Suprapubic skin (tissue), 4 donors: ENCODE measurements around the gene ALCAM. TPM values are rescaled to one million over a fixed set of nuclear protein-coding genes. Genes with fewer than 3 reads are reported as not detected.

Experiments used
- DNase-seq, 2 donors: peaks; one replicate each; pipeline ENCODE4 v3.0.0-alpha.2; 2019; ENCODE audit warnings: low spot score in 2 of 2
- H3K27ac ChIP-seq: fragments of 200-600 bp; sonication (generic); one replicate; pipeline ENCODE4 v1.5.1; 2019
- H3K27me3 ChIP-seq: fragments of 200-600 bp; sonication (generic); one replicate; pipeline ENCODE4 v1.5.1; 2019
- H3K36me3 ChIP-seq: fragments of 200-600 bp; sonication (generic); one replicate; pipeline ENCODE4 v1.5.1; 2019
- H3K4me1 ChIP-seq: fragments of 200-600 bp; sonication (generic); one replicate; pipeline ENCODE4 v1.5.1; 2019
- H3K4me3 ChIP-seq: fragments of 200-600 bp; sonication (generic); one replicate; pipeline ENCODE4 v1.5.1; 2019; ENCODE audit warnings: mild to moderate bottlenecking
- H3K9me3 ChIP-seq: fragments of 200-600 bp; sonication (generic); one replicate; pipeline ENCODE4 v1.5.1; 2019
- EP300 ChIP-seq: sonication (generic); formaldehyde crosslinking; IDR thresholded peaks from one replicate; pipeline ENCODE4 v1.6.1; 2017; ENCODE audit warnings: antibody characterized with exemption
- POLR2A ChIP-seq, 2 donors: fragments of 450-650 bp; IDR thresholded peaks; one replicate each; pipeline ENCODE4 v1.6.1; 2017; ENCODE audit warnings: antibody characterized with exemption in 2 of 2, mild to moderate bottlenecking in 2 of 2, moderate library complexity in 2 of 2
- POLR2AphosphoS5 ChIP-seq, 3 donors: sonication (generic); formaldehyde crosslinking; IDR thresholded peaks; one replicate each; pipeline ENCODE4 v1.6.1; 2017; ENCODE audit warnings: antibody characterized with exemption in 3 of 3
- WGBS: methylation state at CpG from one replicate; pipeline ENCODE4 v1.1.5; 2018; 5-methylcytosine and 5-hydroxymethylcytosine counted together
- total RNA-seq, 4 donors: library from RNA; depleted of rRNA; stranded (reverse); fragments of >200 nt; gene quantifications; one replicate each; pipeline ENCODE4 v1.1.0, GENCODE V29; 2016
- TF ChIP-seq, protein P1 (sequence below), 2 donors: fragments of 200-600 bp in 1 of 2; fragments of 450-650 bp in 1 of 2; sonication (generic) in 1 of 2; IDR thresholded peaks; one replicate each; pipeline ENCODE4 v1.5.1; 2016 to 2019; ENCODE audit warnings: antibody characterized with exemption in 2 of 2, mild to moderate bottlenecking in 1 of 2, moderate library complexity in 1 of 2

Gene ALCAM
- total RNA-seq, 4 donors from 2014 or later = 27.6 to 65.5 (median 42.1) TPM

DNA sequence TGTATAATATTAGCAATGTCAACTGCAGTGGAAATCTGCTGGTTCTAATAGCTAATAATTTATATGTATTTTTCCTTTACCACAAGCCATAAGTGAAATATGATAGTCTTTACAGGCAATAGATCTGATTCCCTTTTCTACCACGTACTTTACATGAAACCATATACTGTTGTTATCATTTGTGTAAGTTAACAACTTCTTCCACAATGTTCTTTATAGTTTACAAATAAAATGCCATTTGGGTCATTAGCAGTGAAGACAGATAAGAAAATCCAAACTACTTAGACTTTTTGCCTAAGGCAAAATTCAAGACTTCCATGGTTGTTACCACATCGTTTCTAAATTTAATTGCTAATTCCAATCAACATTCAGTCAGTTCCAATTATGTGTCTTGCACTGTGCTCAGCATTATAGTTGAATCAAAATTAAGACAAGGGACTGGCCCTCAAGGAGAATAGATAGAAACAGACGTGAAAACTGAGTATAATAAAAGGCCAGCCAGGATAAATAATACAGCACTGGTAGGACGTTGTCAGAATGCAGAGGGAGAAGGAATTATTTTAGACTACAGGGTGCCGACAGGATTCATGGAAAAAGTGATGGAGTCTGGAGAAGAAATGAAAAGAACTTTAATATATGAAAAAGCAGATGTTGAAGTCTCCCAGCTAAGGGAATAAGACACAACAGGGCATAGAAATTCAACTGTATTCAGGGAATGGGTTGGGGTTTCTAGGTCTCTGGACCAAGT, 249.8 kb downstream of the ALCAM start:
- TF ChIP-seq POLR2AphosphoS5 (IDR thresholded peaks at IDR 0.05) (no peak), POLR2A (IDR thresholded peaks at IDR 0.05) (no peak), EP300 (no peak)
- TF ChIP-seq, protein P1, sequence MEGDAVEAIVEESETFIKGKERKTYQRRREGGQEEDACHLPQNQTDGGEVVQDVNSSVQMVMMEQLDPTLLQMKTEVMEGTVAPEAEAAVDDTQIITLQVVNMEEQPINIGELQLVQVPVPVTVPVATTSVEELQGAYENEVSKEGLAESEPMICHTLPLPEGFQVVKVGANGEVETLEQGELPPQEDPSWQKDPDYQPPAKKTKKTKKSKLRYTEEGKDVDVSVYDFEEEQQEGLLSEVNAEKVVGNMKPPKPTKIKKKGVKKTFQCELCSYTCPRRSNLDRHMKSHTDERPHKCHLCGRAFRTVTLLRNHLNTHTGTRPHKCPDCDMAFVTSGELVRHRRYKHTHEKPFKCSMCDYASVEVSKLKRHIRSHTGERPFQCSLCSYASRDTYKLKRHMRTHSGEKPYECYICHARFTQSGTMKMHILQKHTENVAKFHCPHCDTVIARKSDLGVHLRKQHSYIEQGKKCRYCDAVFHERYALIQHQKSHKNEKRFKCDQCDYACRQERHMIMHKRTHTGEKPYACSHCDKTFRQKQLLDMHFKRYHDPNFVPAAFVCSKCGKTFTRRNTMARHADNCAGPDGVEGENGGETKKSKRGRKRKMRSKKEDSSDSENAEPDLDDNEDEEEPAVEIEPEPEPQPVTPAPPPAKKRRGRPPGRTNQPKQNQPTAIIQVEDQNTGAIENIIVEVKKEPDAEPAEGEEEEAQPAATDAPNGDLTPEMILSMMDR (IDR thresholded peaks at IDR 0.05) = no peak
- Histone ChIP-seq H3K27ac (no peak overlapping the region), H3K4me1 (no peaks in the 10 kb centered on the region), H3K27me3 (no peaks in the 10 kb centered on the region), H3K36me3 (no peaks in the 10 kb centered on the region), H3K9me3 (no peaks in the 10 kb centered on the region), H3K4me3 (no peak overlapping the region)
- no peak for DNase-seq
- WGBS = 43% methylated on average over 5 of the region's 5 CpGs

DNA sequence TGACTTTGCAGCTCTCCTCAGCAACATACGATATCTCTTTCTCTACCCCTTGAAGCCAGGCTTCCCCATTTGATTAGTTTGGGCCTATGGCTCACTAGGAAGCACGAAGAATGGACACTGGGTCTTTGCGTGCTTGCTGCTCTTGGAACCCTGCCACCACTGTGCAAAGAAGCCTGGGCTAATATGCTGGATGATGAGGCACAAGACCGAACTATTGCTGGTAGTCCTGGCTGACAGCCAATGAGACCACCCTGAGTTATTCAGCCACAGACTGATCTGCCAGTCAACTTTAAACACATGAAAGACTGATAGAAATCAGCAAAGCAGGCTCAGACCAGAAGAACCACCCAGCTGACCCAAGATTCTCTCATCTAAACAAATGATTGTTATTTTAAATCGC, 251.8 kb downstream of the ALCAM start:
- TF ChIP-seq POLR2AphosphoS5 (IDR thresholded peaks at IDR 0.05) (no peak), EP300 (no peak), POLR2A (IDR thresholded peaks at IDR 0.05) (no peak)
- TF ChIP-seq, protein P1 (IDR thresholded peaks at IDR 0.05) = no peak
- H3K9me3 ChIP-seq = no peaks in the 10 kb centered on the region
- H3K4me1 ChIP-seq = no peaks in the 10 kb centered on the region
- no peak for DNase-seq
- no peaks in the 10 kb centered on the region for H3K27me3 ChIP-seq
- H3K4me3 ChIP-seq = no peak overlapping the region
- no peaks in the 10 kb centered on the region for H3K36me3 ChIP-seq
- H3K27ac ChIP-seq = no peak overlapping the region
- WGBS = 84% methylated on average over 5 of the region's 5 CpGs

DNA sequence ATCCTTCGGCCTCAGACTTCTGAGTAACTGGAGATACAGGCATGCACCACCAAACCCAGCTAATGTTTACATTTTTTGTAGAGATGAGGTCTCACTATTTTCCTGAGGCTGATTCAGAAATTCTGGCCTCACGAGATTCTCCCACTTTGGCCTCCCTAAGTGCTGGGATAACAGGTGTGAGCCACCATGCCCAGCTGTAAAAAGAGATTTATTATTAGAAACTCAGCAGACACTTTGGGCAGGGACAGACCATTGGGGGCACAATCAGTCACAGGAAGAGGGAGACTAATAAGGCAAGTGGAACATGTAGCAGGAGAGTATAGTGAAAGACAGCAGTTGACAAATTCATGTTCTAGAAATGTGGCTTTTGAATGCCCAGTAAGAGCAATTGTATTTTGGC, 252.9 kb downstream of the ALCAM start:
- 94% methylated on average over 2 of the region's 2 CpGs for WGBS
- H3K27ac ChIP-seq = no peak overlapping the region
- no peaks in the 10 kb centered on the region for H3K36me3 ChIP-seq
- no peaks in the 10 kb centered on the region for H3K4me1 ChIP-seq
- no peaks in the 10 kb centered on the region for H3K27me3 ChIP-seq
- H3K4me3 ChIP-seq = no peak overlapping the region
- no peak for DNase-seq
- H3K9me3 ChIP-seq = no peaks in the 10 kb centered on the region
- TF ChIP-seq POLR2A (IDR thresholded peaks at IDR 0.05) (no peak), EP300 (no peak), POLR2AphosphoS5 (IDR thresholded peaks at IDR 0.05) (no peak)
- TF ChIP-seq, protein P1 (IDR thresholded peaks at IDR 0.05) = no peak

DNA sequence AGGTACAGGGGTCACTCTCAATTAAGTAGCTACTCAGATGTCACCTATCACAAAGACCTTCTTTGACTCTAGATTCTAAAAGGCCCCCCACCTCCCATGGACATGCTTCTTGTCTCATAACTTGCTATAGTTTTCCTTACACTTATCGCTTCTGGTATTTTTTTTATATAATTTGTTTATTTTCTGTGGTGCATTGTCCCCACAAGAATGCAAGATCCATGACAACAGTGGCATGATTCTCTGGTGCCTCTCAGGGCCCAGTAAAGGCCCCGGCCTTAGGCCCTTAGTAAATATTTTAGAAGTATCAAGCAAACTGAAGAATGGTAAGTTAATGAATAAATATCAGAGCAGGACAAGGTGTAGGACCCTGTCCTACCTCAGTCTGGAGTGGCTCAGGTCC, 253.5 kb downstream of the ALCAM start:
- no peak overlapping the region for H3K27ac ChIP-seq
- no peak for DNase-seq
- H3K27me3 ChIP-seq = no peaks in the 10 kb centered on the region
- H3K4me3 ChIP-seq = no peak overlapping the region
- 94% methylated on average over 2 of the region's 2 CpGs for WGBS
- no peaks in the 10 kb centered on the region for H3K36me3 ChIP-seq
- no peaks in the 10 kb centered on the region for H3K9me3 ChIP-seq
- TF ChIP-seq, protein P1 (IDR thresholded peaks at IDR 0.05) = no peak
- TF ChIP-seq POLR2AphosphoS5 (IDR thresholded peaks at IDR 0.05) (no peak), POLR2A (IDR thresholded peaks at IDR 0.05) (no peak), EP300 (no peak)
- no peaks in the 10 kb centered on the region for H3K4me1 ChIP-seq

DNA sequence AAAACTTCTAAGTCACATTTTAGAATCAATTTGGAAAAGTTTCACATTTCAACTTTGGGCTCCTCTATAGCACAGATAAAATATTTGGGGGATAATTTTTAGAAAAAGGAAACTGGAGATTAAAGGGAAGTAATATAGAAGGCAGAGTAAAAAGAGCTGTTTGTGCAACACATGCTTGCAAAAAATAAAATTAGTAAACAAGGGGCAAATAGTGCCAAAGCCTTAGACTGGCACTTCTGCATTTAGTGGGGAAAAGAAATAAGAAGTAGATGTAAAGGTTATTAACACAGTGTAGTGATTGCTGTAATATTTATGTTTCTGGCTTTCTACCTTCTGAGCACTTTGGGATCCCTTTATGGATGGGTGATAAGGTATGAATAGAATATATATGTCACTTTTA, 255.5 kb downstream of the ALCAM start:
- H3K36me3 ChIP-seq = no peaks in the 10 kb centered on the region
- no peaks in the 10 kb centered on the region for H3K9me3 ChIP-seq
- TF ChIP-seq POLR2A (IDR thresholded peaks at IDR 0.05) (no peak), EP300 (no peak), POLR2AphosphoS5 (IDR thresholded peaks at IDR 0.05) (no peak)
- TF ChIP-seq, protein P1 (IDR thresholded peaks at IDR 0.05) = no peak
- H3K4me1 ChIP-seq = no peaks in the 10 kb centered on the region
- H3K4me3 ChIP-seq = no peak overlapping the region
- no peaks in the 10 kb centered on the region for H3K27me3 ChIP-seq
- no peak overlapping the region for H3K27ac ChIP-seq
- DNase-seq = no peak
